ENCODE data around the gene MEF2B. TPM values are rescaled to one million over a fixed set of nuclear protein-coding genes. Genes with fewer than 3 reads are reported as not detected.
"Not testable (repeated sequence)": the region's sequence is repeated elsewhere in the genome, so short reads cannot be mapped to it uniquely, and the experiment has no call there.

MEF2B gene
- total RNA-seq, 4 donors from 2014 or later = 0.49 to 2.2 (median 0.84) TPM; not detected in 1

DNA sequence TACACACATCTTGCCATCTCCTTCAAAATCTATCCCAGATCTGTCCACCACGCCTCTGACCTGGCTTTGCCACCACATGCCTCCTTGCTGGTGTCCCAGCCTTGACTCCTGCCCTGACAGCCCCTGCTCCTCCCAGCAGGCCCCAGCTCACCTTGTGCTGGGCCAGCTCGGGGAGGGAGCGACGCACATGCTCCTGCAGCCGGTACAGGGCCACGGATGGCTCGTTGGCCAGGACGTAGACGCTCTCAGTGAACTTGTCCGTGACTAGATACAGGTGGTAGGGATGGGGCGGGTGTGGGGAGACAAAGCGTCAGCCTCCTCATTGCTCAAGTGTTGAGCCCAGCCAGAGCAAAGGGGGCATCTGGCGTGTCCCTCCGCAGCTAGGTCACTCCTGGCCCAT is 16.7 kb upstream of the MEF2B start:
- no peak overlapping the region for H3K4me3 ChIP-seq (ENCODE audit: low read depth, poor library complexity, severe bottlenecking)
- intact Hi-C loops (cut with DNase I; ENCODE audit: low total_unique reads) = no loop called here
- no peak for DNase-seq (ENCODE audit: low spot score in 2 of 2)
- no peak for TF ChIP-seq CTCF (IDR thresholded peaks at IDR 0.05)
- no peak for TF ChIP-seq POLR2A (IDR thresholded peaks at IDR 0.05)
- WGBS, 2 donors = 92 to 99% methylated on average over 14 of the region's 14 CpGs

DNA sequence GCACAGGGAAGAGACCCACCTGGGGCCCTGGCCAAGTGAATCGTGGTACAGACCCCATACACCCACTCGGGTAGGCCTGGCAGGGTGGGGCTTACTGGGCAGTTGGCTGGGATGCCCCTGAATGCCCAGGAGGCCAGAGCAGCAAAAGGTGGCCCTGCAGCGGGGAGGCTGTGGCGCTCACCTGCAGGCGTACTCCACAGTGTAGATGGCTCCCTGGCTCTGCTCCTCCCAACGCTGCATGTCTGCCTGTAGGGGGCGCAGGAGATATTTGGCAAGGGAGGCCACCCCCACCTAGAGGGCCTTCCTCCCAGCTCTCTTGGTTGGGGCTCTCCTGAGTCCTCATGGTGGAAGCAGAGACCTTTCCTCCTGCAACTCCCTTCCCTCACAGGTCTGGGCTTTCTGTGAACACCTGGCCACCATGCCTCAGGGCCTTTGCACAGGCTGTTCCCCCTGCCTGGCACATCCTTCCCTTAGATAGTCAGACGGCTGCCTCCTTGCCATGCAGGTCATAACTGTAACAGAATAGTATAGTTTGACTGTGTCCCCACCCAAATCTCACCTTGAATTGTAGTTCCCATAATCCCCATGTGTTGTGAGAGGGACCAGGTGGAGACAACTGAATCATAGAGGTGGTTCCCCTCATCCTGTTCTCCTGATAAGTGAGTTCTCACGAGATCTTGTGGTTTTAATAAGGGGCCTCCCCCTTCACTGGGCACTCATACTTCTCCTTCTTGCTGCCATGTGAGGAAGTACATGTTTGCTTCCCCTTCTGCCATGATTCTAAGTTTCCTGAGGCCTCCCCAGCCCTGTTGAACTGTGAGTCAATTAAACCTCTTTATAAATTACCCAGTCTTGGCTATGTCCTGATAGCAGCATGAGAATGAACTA is 16.0 kb upstream of the MEF2B start:
- TF ChIP-seq POLR2A (IDR thresholded peaks at IDR 0.05) (no peak), CTCF (IDR thresholded peaks at IDR 0.05) (no peak)
- intact Hi-C loops (cut with DNase I; ENCODE audit: low total_unique reads) = no loop called here
- 63 to 69% methylated on average over 8 to 9 of the region's 9 CpGs for WGBS, 2 donors
- no peak for DNase-seq (ENCODE audit: low spot score in 2 of 2)
- no peak overlapping the region for H3K4me3 ChIP-seq (ENCODE audit: low read depth, poor library complexity, severe bottlenecking)

DNA sequence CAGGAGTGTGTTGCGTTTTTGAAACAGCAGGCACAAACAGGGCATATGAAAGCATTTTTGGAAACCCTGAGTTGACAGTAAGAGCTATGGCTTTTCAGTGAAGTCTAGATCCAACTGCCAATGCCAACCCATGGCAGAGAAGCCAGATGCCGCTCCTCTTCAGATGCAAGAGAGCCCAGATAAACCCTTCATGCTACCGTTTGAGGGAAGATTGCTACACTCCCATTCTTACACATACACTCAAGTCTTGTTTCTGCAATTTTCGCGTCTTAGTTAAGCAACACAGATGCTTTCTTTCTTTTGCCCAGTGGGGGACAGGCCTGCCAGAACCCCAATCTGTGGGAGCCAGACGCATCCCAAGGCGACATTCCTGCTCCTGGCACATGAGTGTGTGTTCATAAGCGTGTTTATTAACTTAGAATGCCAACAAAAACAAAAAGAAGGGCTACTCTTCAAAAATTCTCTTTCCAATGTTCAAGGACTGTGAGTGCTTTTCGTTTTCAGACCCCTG is 11.5 kb upstream of the MEF2B start:
- intact Hi-C loops (cut with DNase I; ENCODE audit: low total_unique reads) = no loop called here
- TF ChIP-seq CTCF (IDR thresholded peaks at IDR 0.05) (no peak), POLR2A (IDR thresholded peaks at IDR 0.05) (no peak)
- 85 to 89% methylated on average over 9 of the region's 9 CpGs for WGBS, 2 donors
- DNase-seq (ENCODE audit: low spot score in 2 of 2) = no peak
- no peak overlapping the region for H3K4me3 ChIP-seq (ENCODE audit: low read depth, poor library complexity, severe bottlenecking)

DNA sequence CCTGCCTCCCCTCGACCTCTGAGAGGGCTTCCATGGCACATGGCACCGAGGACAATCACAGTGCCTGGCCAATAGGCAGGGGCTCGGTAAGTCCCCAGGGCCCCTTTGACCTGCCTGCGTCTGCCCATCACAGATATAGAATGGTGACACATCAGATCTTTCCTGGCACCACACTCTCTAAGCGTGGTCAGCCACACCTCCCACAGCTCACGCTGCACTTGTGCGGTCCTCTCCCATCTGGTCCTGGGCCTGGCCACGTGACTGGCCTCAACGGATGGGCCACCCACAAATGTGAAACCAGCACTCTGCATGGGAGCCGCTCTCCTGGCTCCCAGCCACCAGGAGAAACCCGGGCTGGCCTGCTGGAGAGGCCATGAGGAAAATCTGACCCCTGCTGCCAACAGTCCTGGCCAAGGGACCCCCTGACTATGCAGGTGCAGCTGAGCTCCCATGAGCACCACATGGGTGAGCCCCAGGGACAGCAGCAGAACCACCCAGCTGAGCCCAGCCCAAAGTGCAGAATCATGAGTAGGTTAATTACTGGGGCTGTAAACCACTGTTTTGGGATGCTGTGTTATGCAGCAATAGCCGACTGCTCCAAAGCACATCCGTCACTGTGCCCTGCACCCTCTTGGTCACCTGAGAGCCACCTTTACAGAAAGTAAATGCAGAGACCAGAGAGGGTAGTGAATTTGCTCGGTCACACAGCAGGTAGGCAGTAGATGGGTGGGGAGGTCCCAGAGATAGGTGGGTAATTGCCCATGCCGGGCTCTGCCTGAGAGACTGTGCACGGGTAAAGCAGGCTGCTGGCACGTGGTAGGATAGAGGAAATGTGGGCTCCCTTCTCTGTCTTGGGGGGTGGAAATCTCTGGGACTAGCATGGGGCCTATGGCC is 9.7 kb upstream of the MEF2B start:
- intact Hi-C loops (cut with DNase I; ENCODE audit: low total_unique reads) = no loop called here
- WGBS, 2 donors = 89 to 92% methylated on average over 17 of the region's 17 CpGs
- no peak overlapping the region for H3K4me3 ChIP-seq (ENCODE audit: low read depth, poor library complexity, severe bottlenecking)
- TF ChIP-seq CTCF (IDR thresholded peaks at IDR 0.05) (no peak), POLR2A (IDR thresholded peaks at IDR 0.05) (no peak)
- no peak for DNase-seq (ENCODE audit: low spot score in 2 of 2)

DNA sequence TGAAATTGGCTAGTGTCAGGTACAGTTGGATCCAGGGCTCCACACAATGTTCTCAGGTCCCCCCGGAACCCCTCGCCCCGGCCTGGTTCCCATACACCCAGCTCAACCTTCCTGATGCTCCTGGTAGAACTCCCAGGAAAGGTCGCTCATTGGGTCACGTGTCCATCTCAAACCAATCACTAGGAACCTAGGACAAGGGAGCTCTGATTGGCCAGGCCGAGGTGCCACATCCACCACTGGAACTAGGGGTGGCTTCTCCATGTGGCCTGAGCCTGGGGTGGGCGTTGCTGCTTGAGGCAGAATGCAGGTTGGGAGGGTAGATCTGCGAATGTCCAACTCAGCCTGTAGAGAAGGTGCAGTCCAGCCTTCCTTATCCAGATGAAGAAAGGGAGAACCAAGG is 6.9 kb upstream of the MEF2B start:
- TF ChIP-seq CTCF (IDR thresholded peaks at IDR 0.05) (no peak), POLR2A (IDR thresholded peaks at IDR 0.05) (no peak)
- intact Hi-C loops (cut with DNase I; ENCODE audit: low total_unique reads) = no loop called here
- no peak overlapping the region for H3K4me3 ChIP-seq (ENCODE audit: low read depth, poor library complexity, severe bottlenecking)
- DNase-seq (ENCODE audit: low spot score in 2 of 2) = no peak
- WGBS, 2 donors = 84 to 89% methylated on average over 8 of the region's 8 CpGs

- intact Hi-C loops (cut with DNase I; ENCODE audit: low total_unique reads) = not testable (repeated sequence)
These were observed 3.2 kb upstream of the MEF2B start for GRCh38 chr19:19173243-19173642.

More at GRCh38 chr19:19173243-19173642, 3.2 kb upstream of the MEF2B start:
- H3K4me3 ChIP-seq (ENCODE audit: low read depth, poor library complexity, severe bottlenecking); DNase-seq (ENCODE audit: low spot score in 2 of 2): not testable (repeated sequence)
- WGBS, 2 donors = 82 to 85% methylated on average over 5 of the region's 5 CpGs

Data from lower leg skin (tissue), 4 donors.